SK-N-SH (cell line): Measurements from ENCODE around the gene CEP120.

ENCODE experiments used
- CTCF ChIP-seq: fragments of 200-600 bp; sonication (generic); IDR thresholded peaks from 2 replicates; pipeline ENCODE4 v1.6.1; 2017; ENCODE audit warnings: antibody characterized with exemption, mild to moderate bottlenecking, moderate library complexity
- EP300 ChIP-seq, 2 experiments: IDR thresholded peaks; 2 replicates each; pipeline versions ENCODE4 v1.4.0 to v1.6.1; 2012; ENCODE audit warnings: borderline replicate concordance in 1 of 2, low read depth in 1 of 2, low read length in 1 of 2
- EZH2phosphoT487 ChIP-seq: fragments of 200-600 bp; sonication (generic); IDR thresholded peaks from 2 replicates; pipeline ENCODE4 v1.6.1; 2017; ENCODE audit warnings: low read depth, mixed run types, mild to moderate bottlenecking, antibody characterized with exemption, moderate library complexity, borderline replicate concordance
- RXRA ChIP-seq: IDR thresholded peaks from 2 replicates; pipeline ENCODE4 v1.4.0; 2012; ENCODE audit warnings: low read depth, mild to moderate bottlenecking, borderline replicate concordance

- TF ChIP-seq RXRA (no peak), CTCF (no peak), EP300 (IDR thresholded peaks at IDR 0.05; ENCODE audit: borderline replicate concordance in 1 of 2, low read depth in 1 of 2, low read length in 1 of 2) (no peak), EZH2phosphoT487 (no peak)
Observed at GRCh38 chr5:123429993-123430392, 6.8 kb upstream of the CEP120 start.
